ENCODE measurements around the gene DNAJB8.

Gene DNAJB8

GRCh38 chr3:128462341-128462910 lies 4.3 kb downstream of the DNAJB8 start:
- no peak overlapping the region for H3K27ac ChIP-seq
- no peak for TF ChIP-seq CTCF (conservative IDR thresholded peaks at IDR 0.05)

- no peak for TF ChIP-seq CTCF (conservative IDR thresholded peaks at IDR 0.05)
Observed at GRCh38 chr3:128461731-128462130, 5.0 kb downstream of the DNAJB8 start.

GRCh38 chr3:128459461-128459820 lies 7.2 kb downstream of the DNAJB8 start:
- TF ChIP-seq CTCF (conservative IDR thresholded peaks at IDR 0.05): no peak
- H3K27ac ChIP-seq: no peak overlapping the region

More at GRCh38 chr3:128461731-128462130, 5.0 kb downstream of the DNAJB8 start:
- H3K27ac ChIP-seq: no peak overlapping the region

GRCh38 chr3:128458746-128459460 lies 7.8 kb downstream of the DNAJB8 start:
- no peak for TF ChIP-seq CTCF (conservative IDR thresholded peaks at IDR 0.05)
- H3K27ac ChIP-seq: no peak overlapping the region

- no peak overlapping the region for H3K27ac ChIP-seq
- TF ChIP-seq CTCF (conservative IDR thresholded peaks at IDR 0.05): no peak
Observed at GRCh38 chr3:128457937-128458336, 8.8 kb downstream of the DNAJB8 start.

DNA sequence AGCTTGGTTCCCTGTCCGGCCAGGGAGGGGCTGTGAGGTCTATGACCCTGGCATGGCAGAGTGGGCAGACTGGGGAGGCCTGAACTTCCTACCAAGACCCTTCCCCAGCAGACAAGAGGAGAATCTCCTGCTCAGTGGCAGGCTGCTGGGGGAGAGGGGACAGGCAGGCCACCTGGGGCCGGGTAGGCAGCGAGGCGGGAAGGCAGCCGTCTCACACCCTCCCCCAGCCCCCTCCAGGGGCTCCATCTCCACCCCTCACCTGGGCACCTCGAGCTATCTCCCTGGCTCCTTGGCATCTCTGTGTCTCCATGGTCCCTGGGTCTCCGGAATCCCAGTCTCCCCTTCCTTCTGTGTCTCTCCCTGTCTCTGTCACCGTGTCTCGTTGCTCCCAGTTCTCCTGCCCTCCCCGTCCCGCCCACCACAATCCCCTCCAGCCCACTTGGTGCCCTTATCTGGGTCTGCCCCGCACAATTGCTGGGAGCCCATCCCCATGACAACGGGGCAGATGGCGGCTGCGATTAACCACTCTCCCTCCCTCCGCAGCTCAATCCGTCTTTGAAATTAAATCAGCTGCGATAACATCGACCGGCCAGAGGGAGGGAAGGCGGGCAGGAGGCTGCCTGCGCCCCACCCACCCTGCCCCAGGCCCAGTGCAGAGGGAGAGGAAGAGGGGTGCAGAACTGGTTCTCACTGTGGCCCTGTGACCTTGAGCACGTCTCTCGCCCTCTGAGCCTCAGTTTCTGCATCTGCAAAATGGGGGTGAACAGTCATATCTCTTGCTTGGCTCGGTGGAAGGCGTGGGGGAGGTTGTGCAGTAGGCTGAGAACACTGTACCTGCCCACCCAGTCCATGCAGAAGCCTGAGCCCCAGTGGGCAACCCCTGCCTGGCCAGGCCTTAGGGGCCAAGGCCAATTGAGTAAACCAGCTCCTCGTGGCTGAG lies 9.6 kb downstream of the DNAJB8 start:
- no peak for TF ChIP-seq CTCF (conservative IDR thresholded peaks at IDR 0.05)
- H3K27ac ChIP-seq: no peak overlapping the region
